Thoracic aorta (tissue), 2 donors: ENCODE data around the gene PRDM1. TPM values are rescaled to one million over a fixed set of nuclear protein-coding genes. Genes with fewer than 3 reads are reported as not detected.

Source experiments
- ATAC-seq: fragments of 150-250 bp; one replicate; pipeline ENCODE4 v1.8.0; 2017; ENCODE audit warnings: low read depth; ENCODE audit not compliant: insufficient number of reproducible peaks, low FRiP score
- DNase-seq: peaks from one replicate; pipeline ENCODE4 v3.0.0-alpha.2; 2020; ENCODE audit warnings: low spot score
- H3K27ac ChIP-seq, 2 donors: fragments of 200-600 bp; sonication (generic); 1 replicate in 1 of 2; 2 replicates in 1 of 2; pipeline ENCODE4 v1.5.1; 2016; ENCODE audit warnings: mild to moderate bottlenecking in 2 of 2, moderate library complexity in 2 of 2
- H3K27me3 ChIP-seq: fragments of 200-600 bp; sonication (generic); replicated peaks from 2 replicates; pipeline ENCODE4 v1.6.0; 2016; ENCODE audit warnings: mild to moderate bottlenecking; ENCODE audit not compliant: insufficient read depth
- H3K36me3 ChIP-seq: fragments of 200-600 bp; sonication (generic); one replicate; pipeline ENCODE4 v1.5.1; 2016
- H3K4me1 ChIP-seq, 2 donors: fragments of 200-600 bp; sonication (generic); 1 replicate in 1 of 2; 2 replicates in 1 of 2; pipeline versions ENCODE4 v1.5.1 to v1.6.0; 2016; ENCODE audit warnings: low read depth in 2 of 2, mild to moderate bottlenecking in 1 of 2; ENCODE audit not compliant: control insufficient read depth in 1 of 2
- H3K4me3 ChIP-seq: fragments of 200-600 bp; sonication (generic); 2 replicates; pipeline ENCODE4 v1.5.1; 2016; ENCODE audit warnings: mild to moderate bottlenecking
- H3K9me3 ChIP-seq: fragments of 200-600 bp; sonication (generic); 2 replicates; pipeline ENCODE4 v1.5.1; 2016
- CTCF ChIP-seq: fragments of 200-600 bp; sonication (generic); IDR thresholded peaks from one replicate; pipeline ENCODE4 v1.5.1; 2019; ENCODE audit warnings: antibody characterized with exemption
- total RNA-seq, 2 donors: library from RNA; depleted of rRNA; stranded (reverse); fragments of >200 nt; gene quantifications; one replicate each; pipeline versions ENCODE4 v1.1.0 to v1.2.3, GENCODE V29; 2016

PRDM1 gene
- total RNA-seq, 2 donors from 2014 or later: 4.1 to 7.9 TPM

- Histone ChIP-seq H3K4me3 (no peak overlapping the region), H3K9me3 (no peaks in the 10 kb centered on the region), H3K27me3 (no peaks in the 10 kb centered on the region), H3K27ac (no peak overlapping the region), H3K4me1 (no peaks in the 10 kb centered on the region), H3K36me3 (no peaks in the 10 kb centered on the region)
- DNase-seq (no peak), ATAC-seq (no peak)
- TF ChIP-seq CTCF: no peak
Measured at GRCh38 chr6:106136845-106137244, 50.7 kb downstream of the PRDM1 start.

- H3K4me3 ChIP-seq: no peak overlapping the region
- no peaks in the 10 kb centered on the region for H3K9me3 ChIP-seq
- no peak for TF ChIP-seq CTCF
- ATAC-seq (no peak), DNase-seq (no peak)
- no peaks in the 10 kb centered on the region for H3K27me3 ChIP-seq
- H3K36me3 ChIP-seq: no peaks in the 10 kb centered on the region
- H3K27ac ChIP-seq: no peak overlapping the region
- no peaks in the 10 kb centered on the region for H3K4me1 ChIP-seq
Measured at GRCh38 chr6:106138151-106138550, 52.0 kb downstream of the PRDM1 start.

- no peak for ATAC-seq
- no peak for DNase-seq
- TF ChIP-seq CTCF: no peak
Measured at GRCh38 chr6:106141441-106142237, 55.5 kb downstream of the PRDM1 start.

GRCh38 chr6:106142876-106143431, 56.8 kb downstream of the PRDM1 start:
- H3K27me3 ChIP-seq: no peaks in the 10 kb centered on the region
- H3K27ac ChIP-seq: no peak overlapping the region
- no peak for ATAC-seq
- no peaks in the 10 kb centered on the region for H3K36me3 ChIP-seq
- no peaks in the 10 kb centered on the region for H3K9me3 ChIP-seq
- DNase-seq: no peak
- no peak for TF ChIP-seq CTCF
- no peaks in the 10 kb centered on the region for H3K4me1 ChIP-seq
- H3K4me3 ChIP-seq: no peak overlapping the region

More at GRCh38 chr6:106141441-106142237, 55.5 kb downstream of the PRDM1 start:
- no peaks in the 10 kb centered on the region for H3K36me3 ChIP-seq
- H3K27me3 ChIP-seq: no peaks in the 10 kb centered on the region
- no peak overlapping the region for H3K27ac ChIP-seq
- no peaks in the 10 kb centered on the region for H3K4me1 ChIP-seq
- no peak overlapping the region for H3K4me3 ChIP-seq
- no peaks in the 10 kb centered on the region for H3K9me3 ChIP-seq

GRCh38 chr6:106143665-106144064, 57.5 kb downstream of the PRDM1 start:
- ATAC-seq (no peak), DNase-seq (no peak)
- H3K4me3 ChIP-seq: no peak overlapping the region
- H3K36me3 ChIP-seq: no peaks in the 10 kb centered on the region
- no peaks in the 10 kb centered on the region for H3K9me3 ChIP-seq
- no peak for TF ChIP-seq CTCF
- no peak overlapping the region for H3K27ac ChIP-seq
- no peaks in the 10 kb centered on the region for H3K4me1 ChIP-seq
- H3K27me3 ChIP-seq: no peaks in the 10 kb centered on the region
